Skeletal muscle tissue (tissue), 4 donors: ENCODE results near the gene LEF1. TPM values are rescaled to one million over a fixed set of nuclear protein-coding genes. Genes with fewer than 3 reads are reported as not detected.
"Not testable (repeated sequence)": the region's sequence is repeated elsewhere in the genome, so short reads cannot be mapped to it uniquely, and the experiment has no call there.

Experiments
- H3K27ac ChIP-seq: one replicate; pipeline ENCODE4 v1.7.0; 2013; ENCODE audit warnings: mild to moderate bottlenecking, low read depth, low read length, inconsistent platforms
- H3K27me3 ChIP-seq, 3 donors: one replicate each; pipeline ENCODE4 v1.7.0; 2013; ENCODE audit warnings: low read length in 3 of 3; ENCODE audit not compliant: control insufficient read depth in 3 of 3, insufficient read depth in 3 of 3
- H3K36me3 ChIP-seq, 3 donors: one replicate each; pipeline ENCODE4 v1.7.0; 2013; ENCODE audit warnings: low read length in 3 of 3; ENCODE audit not compliant: control insufficient read depth in 3 of 3, insufficient read depth in 3 of 3
- H3K4me1 ChIP-seq, 3 donors: one replicate each; pipeline ENCODE4 v1.7.0; 2013; ENCODE audit warnings: low read length in 3 of 3, mild to moderate bottlenecking in 3 of 3; ENCODE audit not compliant: control insufficient read depth in 3 of 3, insufficient read depth in 3 of 3
- H3K4me3 ChIP-seq, 3 donors: one replicate each; pipeline ENCODE4 v1.7.0; 2013; ENCODE audit warnings: low read length in 3 of 3
- H3K9ac ChIP-seq, 3 donors: one replicate each; pipeline ENCODE4 v1.7.0; 2013; ENCODE audit warnings: low read length in 3 of 3, mild to moderate bottlenecking in 3 of 3, moderate library complexity in 2 of 3, low read depth in 1 of 3
- H3K9me3 ChIP-seq, 3 donors: one replicate each; pipeline ENCODE4 v1.7.0; 2013; ENCODE audit warnings: low read length in 3 of 3; ENCODE audit not compliant: control insufficient read depth in 3 of 3
- total RNA-seq: library from RNA; depleted of rRNA; stranded (reverse); fragments of >200 nt; gene quantifications from one replicate; pipeline ENCODE4 v1.2.3, GENCODE V29; 2014
- donor health status: Osteomylitis.

Gene LEF1
- total RNA-seq, 1 donor from 2014 or later: 4.7 TPM

DNA sequence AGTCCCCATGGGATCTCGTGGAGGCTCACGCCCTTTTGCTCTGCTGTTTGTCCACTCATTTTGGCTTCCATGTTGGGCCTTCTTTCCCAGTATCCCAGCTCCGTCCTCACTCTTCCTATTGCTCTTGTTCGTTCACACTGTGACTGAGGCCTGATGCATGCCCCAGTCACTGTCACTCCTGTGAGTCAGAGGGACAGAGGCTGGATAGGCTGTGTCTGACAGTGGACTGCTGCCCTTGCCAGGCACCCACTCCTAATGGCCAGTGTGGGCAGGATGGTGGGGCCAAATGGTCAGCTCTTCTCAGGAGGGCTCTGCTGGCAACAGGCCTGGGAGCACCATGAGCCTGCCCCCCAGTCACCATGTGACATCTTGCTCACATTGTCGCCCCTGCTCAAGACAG lies 139.0 kb downstream of the LEF1 start:
- Histone ChIP-seq H3K4me1 (no peaks in the 10 kb centered on the region), H3K36me3 (peaks cover 51 to 72% (median 65%) of the 10 kb centered on the region in 3 donors), H3K27me3 (no peaks in the 10 kb centered on the region), H3K27ac (no peak overlapping the region), H3K9ac (no peak overlapping the region), H3K9me3 (no peaks in the 10 kb centered on the region), H3K4me3 (no peak overlapping the region)

DNA sequence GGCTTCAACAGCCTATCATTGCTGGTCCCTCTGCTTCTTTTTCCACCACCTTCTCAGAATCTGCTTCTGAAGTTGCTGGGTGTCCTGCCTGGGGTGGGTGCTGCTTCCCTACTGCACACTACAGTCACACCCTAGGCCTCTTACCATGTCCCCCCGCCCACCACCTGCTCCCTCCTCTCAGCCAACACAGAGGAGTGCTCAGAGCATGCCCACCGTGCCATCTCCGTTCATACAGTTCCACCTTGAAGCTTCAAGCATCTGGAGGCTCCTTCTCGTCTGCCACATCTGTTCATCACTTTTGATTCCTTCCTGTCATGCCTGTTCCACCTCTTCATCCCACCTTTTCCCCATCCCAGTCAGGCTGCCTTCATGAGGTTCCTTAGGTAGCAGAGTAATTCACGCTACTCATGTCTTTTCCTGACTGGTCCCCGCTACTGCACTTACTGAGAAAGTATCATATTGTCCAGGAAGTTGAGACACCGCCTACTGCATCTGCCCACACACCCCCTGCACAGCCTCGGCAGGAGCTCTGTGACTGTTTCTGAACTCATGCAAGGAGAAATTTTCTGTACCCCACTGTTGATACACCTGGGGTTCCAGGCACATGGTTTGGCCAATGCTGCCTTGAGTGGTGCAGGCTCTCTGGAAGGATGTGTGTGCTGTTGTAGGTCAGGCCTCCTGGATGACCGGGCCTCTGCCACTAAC lies 139.6 kb downstream of the LEF1 start:
- Histone ChIP-seq H3K4me3 (no peak overlapping the region), H3K27me3 (no peaks in the 10 kb centered on the region), H3K9me3 (no peaks in the 10 kb centered on the region), H3K36me3 (peaks cover 46 to 72% (median 65%) of the 10 kb centered on the region in 3 donors), H3K9ac (no peak overlapping the region), H3K27ac (no peak overlapping the region), H3K4me1 (no peaks in the 10 kb centered on the region)

DNA sequence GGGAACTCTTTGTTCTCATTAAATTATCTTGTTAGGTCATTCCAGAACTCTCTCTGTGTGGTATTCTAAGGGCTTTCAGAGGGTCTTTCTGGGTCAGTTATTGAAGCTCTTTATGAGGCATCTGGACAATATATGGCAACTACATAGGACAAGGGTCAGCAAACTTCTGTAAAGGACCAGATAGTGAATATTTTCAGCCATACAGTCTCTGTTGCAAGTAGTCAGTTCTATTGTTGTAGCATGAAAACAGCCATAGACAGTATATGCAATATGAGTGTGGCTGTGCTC lies 143.9 kb downstream of the LEF1 start:
- Histone ChIP-seq H3K27ac (no peak overlapping the region), H3K36me3 (peaks cover 54 to 84% (median 74%) of the 10 kb centered on the region in 3 donors), H3K9ac (no peak overlapping the region), H3K9me3 (no peaks in the 10 kb centered on the region), H3K4me3 (no peak overlapping the region), H3K27me3 (no peaks in the 10 kb centered on the region), H3K4me1 (no peaks in the 10 kb centered on the region)

DNA sequence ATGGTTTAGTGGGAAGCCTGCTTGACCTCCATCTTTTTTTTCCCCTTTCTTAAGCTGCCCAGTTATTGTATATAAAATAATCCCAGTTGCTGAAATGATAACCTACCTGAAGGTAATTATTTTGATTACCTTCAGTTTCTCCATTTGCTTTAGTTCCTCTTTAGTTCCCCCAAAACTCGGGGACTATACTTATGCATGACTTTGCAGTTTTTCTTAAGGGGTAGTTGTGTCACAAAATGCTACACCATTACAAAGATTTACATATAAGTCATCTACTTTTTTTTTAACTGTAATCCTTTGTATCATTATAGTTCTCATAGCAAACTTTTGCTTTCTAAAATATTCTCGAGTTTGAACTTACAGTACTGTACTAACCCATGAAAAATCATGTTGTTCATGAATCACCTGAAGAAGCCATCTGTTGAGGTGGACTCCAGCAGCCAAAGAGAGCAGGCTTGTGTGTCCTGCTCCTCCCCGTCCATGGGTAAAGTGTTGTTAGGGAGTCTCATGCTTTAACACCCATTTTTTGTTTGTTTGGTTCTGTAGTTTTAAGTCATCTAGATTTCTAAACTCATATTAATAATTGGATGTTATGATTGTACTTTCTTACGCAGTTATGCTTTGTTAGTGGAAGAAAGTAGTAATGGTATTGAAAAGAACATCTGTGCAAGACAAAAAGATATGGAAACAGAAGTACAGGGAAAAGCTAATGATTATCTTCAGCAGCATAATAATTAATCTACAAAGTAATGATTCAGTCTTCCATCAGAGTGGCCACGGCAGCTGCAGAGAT lies 144.5 kb downstream of the LEF1 start:
- Histone ChIP-seq H3K9me3 (no peaks in the 10 kb centered on the region), H3K4me3 (no peak overlapping the region), H3K27me3 (no peaks in the 10 kb centered on the region), H3K36me3 (peaks cover 54 to 84% (median 73%) of the 10 kb centered on the region in 3 donors), H3K27ac (no peak overlapping the region), H3K9ac (no peak overlapping the region), H3K4me1 (peaks cover 0 to 5% (median 5%) of the 10 kb centered on the region in 3 donors)

DNA sequence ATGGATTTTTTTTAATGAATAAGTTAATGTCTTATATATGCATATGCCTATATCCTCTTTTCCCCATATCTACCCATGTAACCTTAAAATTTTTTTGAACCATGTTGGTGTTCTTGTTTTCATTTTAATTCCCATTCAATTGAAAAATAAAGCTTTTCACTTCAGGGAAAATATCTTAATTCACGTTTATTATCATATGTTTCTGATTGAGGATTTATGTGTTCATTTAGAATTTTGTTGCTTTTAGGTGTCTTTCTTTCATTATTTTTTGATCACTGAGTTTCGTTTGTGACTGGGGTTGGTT lies 149.9 kb downstream of the LEF1 start:
- Histone ChIP-seq H3K27ac (no peak overlapping the region), H3K9me3 (no peaks in the 10 kb centered on the region), H3K9ac (no peak overlapping the region), H3K27me3 (no peaks in the 10 kb centered on the region), H3K4me1 (peaks cover 6 to 20% (median 17%) of the 10 kb centered on the region in 3 donors), H3K4me3 (no peak overlapping the region), H3K36me3 (peaks cover 41 to 69% (median 59%) of the 10 kb centered on the region in 3 donors)

DNA sequence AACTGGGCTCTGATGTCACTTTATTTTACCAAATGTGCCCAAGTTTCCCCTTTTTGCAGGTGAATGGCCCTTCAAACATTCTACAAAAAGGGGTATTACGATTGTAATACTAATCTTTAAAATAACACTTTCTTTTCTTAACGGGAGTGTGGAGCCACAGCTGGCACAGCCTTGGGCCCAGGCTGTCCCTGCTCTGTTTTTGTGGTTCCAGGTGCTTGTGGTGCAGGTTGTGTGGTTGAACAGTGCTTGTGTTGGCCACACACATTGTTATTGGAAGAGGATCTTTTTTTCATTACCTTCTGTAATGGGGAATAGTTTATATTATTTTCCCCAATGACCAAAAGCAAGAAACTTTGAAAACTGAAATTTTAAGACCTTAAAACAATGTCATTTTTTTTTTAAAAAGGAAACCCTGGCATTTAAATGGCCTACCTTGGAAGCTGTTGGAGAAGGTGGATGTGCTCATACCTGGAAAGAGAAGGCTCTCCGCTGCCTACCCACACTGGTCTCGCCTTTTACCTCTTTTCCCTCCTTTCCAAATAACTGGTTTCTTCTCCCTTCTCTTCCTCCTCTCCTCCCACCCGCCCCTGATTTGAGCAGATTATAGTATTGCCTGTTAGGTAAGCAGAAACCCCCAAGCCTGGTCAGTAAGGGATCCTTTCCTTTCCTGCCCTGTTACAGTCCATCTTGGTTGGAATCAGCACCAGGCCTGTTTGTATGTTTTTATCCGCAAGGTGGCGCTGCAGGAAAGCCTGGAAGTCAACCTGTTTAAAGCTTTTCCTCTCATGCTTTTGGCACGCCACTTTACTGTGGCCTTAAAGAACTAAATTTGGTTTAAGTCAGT lies 150.5 kb downstream of the LEF1 start:
- H3K36me3 ChIP-seq: peaks cover 38 to 63% (median 53%) of the 10 kb centered on the region in 3 donors
- peaks cover 7 to 20% (median 17%) of the 10 kb centered on the region in 3 donors for H3K4me1 ChIP-seq
- no peaks in the 10 kb centered on the region for H3K9me3 ChIP-seq
- no peak overlapping the region for H3K4me3 ChIP-seq
- no peak overlapping the region for H3K9ac ChIP-seq
- no peak overlapping the region for H3K27ac ChIP-seq
- H3K27me3 ChIP-seq: no peaks in the 10 kb centered on the region

DNA sequence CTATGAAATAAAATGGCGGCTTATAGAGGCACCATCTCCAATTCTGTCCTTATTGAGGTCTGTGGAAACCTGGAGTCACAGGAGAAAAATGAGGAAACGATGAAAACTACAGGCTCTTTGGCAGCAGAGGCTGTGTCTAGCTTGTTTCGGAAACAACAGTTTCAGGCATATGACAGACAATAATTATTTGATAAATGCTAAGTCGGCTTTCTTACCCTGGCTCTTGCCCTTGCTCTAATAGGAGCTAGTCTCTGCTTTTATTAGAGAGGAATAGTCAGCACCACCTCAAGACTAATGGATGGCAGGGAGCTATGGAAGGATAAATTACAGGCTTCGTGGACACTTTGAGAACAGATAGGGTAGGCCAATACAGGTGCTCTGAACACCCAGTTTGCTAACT lies 154.8 kb downstream of the LEF1 start:
- H3K9me3 ChIP-seq: no peaks in the 10 kb centered on the region
- no peaks in the 10 kb centered on the region for H3K27me3 ChIP-seq
- no peak overlapping the region for H3K4me3 ChIP-seq
- no peak overlapping the region for H3K27ac ChIP-seq
- peaks cover 7 to 27% (median 17%) of the 10 kb centered on the region in 3 donors for H3K4me1 ChIP-seq
- no peak overlapping the region for H3K9ac ChIP-seq
- H3K36me3 ChIP-seq: peaks cover 23 to 44% (median 25%) of the 10 kb centered on the region in 3 donors

DNA sequence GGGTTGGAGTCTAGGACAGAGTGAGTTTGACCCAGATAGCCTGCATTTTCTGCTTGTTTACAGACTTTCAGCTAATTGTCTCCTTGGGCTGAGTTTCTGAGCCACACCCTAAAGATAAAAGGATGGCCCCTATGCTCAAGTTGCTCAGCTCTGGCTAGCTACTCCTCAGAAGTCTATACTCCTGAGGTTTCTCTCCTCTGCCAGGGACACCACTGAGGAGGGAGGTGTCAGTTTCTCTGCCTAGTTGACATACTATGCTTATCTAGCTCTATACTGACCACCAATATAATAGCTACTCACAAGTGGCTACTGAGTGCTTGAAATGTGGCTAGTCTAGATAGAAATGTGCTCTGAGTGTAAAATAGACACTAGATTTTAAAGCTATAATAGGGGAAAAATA lies 155.4 kb downstream of the LEF1 start:
- no peaks in the 10 kb centered on the region for H3K27me3 ChIP-seq
- H3K9me3 ChIP-seq: no peaks in the 10 kb centered on the region
- H3K4me3 ChIP-seq: no peak overlapping the region
- peaks cover 7 to 33% (median 24%) of the 10 kb centered on the region in 3 donors for H3K4me1 ChIP-seq
- no peak overlapping the region for H3K27ac ChIP-seq
- peaks cover 23 to 42% (median 25%) of the 10 kb centered on the region in 3 donors for H3K36me3 ChIP-seq
- H3K9ac ChIP-seq: no peak overlapping the region

DNA sequence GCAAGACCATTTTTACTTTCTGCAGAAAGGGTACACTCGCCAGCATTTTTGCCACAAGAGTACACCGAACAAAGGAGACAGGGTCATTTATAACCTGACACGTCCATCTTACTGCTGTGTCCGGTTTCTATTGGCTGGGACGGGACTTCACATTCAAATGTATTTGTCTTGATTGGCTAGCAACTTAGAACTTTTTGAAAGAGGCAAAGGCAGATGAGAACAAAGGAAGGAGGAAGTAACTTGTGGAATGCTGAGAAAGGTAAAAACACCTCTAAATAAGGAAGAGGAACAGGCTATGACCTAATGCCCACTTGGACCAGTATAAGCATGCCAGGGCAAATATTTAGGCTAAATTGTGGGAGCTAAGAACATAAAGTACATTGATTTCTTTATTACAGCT lies 156.3 kb downstream of the LEF1 start:
- H3K9ac ChIP-seq, H3K27me3 ChIP-seq, H3K27ac ChIP-seq, H3K4me3 ChIP-seq, H3K9me3 ChIP-seq: not testable (repeated sequence)
- Histone ChIP-seq H3K36me3 (peaks cover 23 to 40% (median 25%) of the 10 kb centered on the region in 3 donors), H3K4me1 (peaks cover 15 to 42% (median 27%) of the 10 kb centered on the region in 3 donors)

DNA sequence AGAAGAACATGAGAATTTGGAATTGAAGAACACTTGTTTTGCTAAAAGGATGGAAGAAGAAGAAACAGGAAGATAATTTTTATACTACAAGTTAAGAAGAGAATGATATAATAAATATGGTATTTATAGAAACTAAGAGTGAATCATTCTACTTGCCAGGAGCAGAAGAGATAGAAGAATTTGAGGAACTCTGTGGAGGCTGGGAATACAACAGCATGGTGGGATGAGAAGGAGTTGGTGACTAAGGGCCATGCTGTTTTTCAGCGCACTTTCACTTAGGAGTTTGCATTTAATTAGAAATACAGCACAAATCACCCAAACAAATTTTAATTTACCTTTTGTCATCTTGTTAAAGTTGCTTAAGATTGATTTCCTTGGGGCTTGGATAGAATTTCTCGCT lies 158.6 kb downstream of the LEF1 start:
- H3K4me1 ChIP-seq: peaks cover 25 to 44% (median 32%) of the 10 kb centered on the region in 3 donors
- H3K9me3 ChIP-seq: no peaks in the 10 kb centered on the region

More for the DNA sequence above, 158.6 kb downstream of the LEF1 start:
- Histone ChIP-seq H3K27ac (peak overlapping the region; percentile 90), H3K4me3 (no peak overlapping the region), H3K36me3 (peaks cover 11 to 20% (median 17%) of the 10 kb centered on the region in 3 donors), H3K27me3 (no peaks in the 10 kb centered on the region), H3K9ac (no peak overlapping the region)
